HCEC 1CT (cell line): ENCODE data around the gene MZB1.
"Not testable (repeated sequence)": the region's sequence is repeated elsewhere in the genome, so short reads cannot be mapped to it uniquely, and the experiment has no call there.

Source experiments
- DNase-seq: peaks from one replicate; pipeline ENCODE4 v3.0.0-alpha.2; 2017

Gene MZB1

GRCh38 chr5:139391570-139392323 is 2.0 kb upstream of the MZB1 start:
- no peak for DNase-seq

GRCh38 chr5:139390639-139391569 is 1.2 kb upstream of the MZB1 start:
- no peak for DNase-seq

DNA sequence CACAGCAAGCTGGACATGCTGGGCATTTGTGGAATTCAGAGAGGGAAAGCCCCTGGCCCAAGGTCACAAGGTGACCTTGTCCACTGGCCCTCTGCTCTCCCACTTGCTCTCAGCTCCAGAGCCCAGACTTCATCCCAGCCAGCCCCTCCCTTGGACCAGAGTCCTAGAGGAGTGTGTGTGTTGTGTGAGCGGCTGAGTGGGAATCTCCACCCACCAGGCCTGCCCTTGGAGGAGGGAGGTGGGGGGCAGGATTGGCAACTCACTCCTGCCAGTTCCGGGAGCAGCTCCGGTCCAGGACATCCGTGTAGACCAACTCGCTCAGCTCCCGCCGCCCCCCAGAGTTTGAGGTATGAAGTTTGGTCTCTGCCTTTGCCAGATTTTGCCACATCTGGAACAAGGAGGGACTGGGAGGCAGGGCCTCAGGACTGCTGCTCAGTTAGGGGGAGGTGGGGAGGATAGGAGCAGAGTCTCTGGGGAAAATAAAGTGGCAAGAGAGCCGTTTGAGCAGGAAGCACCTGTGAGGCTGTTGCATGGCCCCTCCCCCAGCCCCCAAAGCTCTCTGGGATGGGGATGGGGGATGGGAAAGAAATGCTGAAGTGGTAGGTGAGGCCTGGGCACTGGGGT is 1.4 kb downstream of the MZB1 start:
- no peak for DNase-seq

DNA sequence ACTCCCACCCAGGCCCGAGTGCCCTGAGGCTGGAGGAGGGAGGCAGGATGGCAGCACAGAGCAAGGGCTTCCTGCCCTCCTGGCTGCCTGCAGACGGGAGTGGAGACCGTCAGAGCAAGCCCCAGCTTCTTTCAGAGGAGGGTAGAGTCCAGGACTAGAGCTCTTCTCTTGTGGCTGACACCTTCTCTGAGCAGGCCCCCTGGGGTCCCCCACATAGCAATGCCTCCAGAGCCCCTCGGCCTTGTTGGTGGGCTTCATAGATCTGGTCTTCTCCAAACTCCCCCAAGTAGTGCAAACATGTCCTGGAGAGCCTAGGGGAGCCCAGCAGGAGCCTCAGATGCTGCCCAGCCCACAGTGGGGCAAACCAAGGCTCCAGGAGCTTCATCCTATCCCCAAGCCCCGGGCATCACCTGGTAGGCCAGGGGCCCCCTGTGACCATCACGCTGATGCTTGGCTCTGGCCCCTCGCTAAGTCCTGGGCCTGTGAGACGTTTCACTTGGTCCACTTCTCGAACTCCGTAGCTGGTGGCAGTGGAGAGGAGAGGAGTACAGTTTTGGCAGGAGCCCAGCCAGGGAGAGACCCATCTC is 2.0 kb downstream of the MZB1 start:
- no peak for DNase-seq

DNA sequence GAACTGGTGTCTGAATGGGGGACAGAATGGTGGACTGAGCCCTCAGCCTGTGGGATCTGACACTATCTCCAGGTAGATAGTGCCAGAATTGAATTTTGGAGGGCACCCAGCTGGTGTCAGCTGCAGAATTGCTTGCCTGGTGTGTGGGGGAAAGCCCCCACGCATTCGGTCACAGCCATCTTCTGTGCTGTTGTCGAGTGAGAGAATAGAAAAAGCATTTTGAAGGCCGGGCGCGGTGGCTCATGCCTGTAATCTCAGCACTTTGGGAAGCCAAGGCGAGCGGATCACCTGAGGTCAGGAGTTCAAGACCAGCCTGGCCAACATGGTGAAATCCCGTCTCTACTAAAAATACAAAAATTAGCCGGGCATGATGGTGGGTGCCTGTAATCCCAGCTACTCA is 2.8 kb downstream of the MZB1 start:
- not testable (repeated sequence) for DNase-seq

- DNase-seq = no peak
Measured at GRCh38 chr5:139386050-139386438, 3.7 kb downstream of the MZB1 start.

DNA sequence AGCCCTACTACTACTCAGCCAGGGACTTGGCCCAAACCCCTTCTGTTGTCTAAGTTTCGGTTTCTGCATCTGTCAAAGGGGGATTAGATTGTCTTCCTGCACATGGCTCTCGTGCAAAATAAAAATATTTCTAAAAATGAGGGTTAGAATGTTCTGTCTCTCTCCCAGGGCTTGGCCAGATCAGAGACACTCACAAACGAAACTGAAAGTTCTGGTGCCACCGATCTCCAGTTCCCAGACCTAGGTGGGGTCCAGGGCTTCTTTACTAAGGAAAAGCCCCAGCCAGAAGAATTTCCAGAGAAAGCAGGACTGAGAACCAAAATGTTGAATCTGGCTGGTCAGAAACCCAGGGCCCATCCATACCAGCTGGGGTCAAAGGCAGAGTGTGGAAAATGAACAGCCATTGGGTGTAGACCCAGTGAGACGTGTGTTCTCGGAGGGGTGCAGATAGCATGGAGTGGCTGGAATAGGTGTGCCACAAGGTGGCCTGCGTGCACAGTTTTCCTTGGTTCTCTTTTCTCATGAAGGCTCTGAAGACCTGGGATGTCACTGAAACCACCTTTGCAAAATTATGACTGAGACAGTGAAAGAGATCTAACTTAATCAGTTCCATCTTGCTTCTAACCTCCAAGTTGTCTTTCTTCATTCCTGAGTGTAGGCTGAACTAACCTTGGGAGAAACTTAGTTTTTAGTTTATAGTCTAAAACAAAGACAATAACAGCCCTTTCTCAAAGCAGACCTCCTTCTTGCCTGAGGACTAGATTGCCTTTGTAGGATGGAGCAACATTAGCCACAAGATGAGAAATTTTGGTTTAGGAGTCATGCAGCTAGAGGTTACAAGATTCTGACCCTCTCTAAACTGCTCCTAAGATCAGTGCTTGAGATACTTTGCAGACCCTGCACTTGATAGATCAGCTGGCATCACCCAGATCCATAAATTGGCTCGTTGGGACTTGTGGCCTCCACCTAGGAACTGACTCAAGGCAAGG is 4.4 kb downstream of the MZB1 start:
- DNase-seq = no peak

- no peak for DNase-seq
Measured at GRCh38 chr5:139384591-139385051, 5.1 kb downstream of the MZB1 start.

DNA sequence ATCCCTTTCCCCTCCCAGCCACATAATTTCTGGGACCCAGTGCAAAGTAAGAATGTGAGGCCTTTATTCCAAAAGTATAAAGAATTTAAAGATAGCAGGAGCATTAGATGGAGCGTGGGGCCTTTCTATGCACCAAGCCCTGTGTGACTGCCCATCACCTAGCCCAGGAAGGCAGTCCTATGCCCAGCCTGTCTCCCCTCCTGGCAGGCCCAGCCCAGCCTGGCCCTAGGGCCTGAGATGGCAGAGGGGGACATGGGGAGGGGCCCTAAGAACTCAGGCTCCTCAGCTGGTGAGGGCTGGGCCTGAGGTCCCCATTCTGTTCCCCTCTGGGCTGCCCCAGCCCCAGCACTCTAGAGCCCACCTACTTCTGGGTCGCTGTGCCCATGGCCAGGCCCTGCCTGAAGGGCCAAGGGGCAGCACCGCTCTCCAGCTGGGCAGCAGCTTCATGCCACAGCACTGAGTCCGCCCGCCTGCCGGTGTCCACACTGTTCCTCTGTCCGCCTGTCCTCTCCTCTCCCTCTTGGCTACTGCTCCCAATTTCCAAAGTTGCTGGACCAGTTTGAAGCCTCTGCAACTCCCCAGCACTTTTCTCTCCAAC is 5.6 kb downstream of the MZB1 start:
- DNase-seq = no peak

GRCh38 chr5:139383275-139383992 is 6.3 kb downstream of the MZB1 start, which contains the start of gene SLC23A1:
Gene SLC23A1, minus strand, starts transcription at chr5:139383297. Its CDS starts 44 bp downstream, at chr5:139383253.
- no peak for DNase-seq

- DNase-seq = no peak
Measured at GRCh38 chr5:139382807-139383206, 6.9 kb downstream of the MZB1 start.

- no peak for DNase-seq
Measured at GRCh38 chr5:139381837-139382761, 7.6 kb downstream of the MZB1 start.

DNA sequence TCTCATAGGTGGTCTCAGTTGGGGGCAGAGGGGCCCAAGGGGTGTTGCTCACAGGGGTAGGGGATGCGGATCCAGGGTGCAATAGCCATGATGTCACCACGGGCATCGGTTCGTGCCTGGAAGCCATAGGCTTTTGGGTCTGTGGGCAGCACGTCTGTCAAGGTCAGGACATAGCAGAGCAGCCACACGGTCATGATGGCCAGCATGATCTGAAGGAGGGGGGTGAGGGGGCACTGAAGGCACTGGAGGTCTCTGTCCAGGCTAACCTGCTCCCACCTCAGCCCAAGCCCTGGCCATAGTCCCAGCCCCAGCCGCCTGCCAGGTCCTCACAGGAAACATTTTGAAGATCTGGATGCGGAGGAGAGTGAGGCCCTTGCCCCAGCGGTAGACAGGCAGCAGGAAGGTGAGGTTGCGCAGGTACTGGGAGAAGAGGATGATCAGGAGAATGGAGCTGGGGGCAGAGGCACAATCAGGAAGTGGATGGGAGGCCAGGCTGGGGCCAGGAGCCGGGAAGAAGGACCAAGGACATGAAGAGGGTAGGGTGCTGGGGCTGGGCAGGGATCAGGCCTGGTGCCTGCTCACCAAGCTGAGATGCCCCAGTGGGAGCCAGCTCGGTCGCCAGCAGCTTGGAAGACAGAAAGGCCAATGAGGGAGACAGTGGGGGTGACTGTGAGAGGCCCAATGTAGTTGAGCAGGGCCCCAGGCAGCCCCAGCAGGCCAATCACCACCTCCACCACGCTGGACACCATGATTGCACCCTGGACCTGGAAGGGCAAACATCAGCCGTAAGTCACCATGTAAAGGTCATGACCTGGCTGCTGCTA is 9.9 kb downstream of the MZB1 start:
- no peak for DNase-seq

DNA sequence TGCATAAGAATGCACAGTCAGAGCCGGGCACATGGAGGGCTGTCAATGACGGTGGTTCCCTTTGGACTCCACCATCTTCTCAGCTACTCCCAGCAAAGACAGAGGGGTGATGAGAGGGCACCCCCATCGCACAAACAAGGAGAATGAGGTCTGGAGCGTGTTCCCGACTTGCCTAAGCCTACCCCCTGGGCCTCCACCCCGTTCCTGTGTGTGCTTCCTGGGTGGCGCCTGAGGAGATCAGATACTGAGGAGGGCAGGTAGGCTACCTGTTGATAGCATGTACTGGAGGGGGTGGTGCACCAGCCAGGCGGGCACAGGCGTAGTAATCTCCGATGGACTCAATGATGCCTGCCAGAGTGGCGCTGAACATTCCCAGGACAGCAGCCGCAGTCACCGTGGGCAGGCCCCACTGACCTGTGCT is 10.8 kb downstream of the MZB1 start:
- no peak for DNase-seq

GRCh38 chr5:139378101-139378825 is 11.4 kb downstream of the MZB1 start:
- no peak for DNase-seq

DNA sequence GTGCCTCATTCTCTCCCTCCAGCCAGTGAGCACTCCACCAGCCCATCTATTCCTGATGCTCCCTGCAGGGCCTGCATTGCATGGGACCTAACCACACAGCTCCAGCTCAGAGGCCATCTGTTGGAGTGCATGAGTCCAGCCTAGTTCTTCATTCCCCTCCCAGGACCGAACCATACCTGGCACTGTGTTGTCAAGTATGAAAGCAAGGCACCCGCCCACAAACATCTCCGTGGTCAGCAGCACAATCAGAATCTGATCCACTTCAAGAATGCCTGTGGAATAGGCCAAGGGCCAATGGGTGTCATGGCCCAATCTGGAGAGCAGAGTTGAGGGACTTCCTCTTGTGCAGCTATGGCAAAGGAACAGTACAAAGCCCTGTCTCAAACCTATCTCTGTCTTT is 12.5 kb downstream of the MZB1 start:
- DNase-seq = no peak

DNA sequence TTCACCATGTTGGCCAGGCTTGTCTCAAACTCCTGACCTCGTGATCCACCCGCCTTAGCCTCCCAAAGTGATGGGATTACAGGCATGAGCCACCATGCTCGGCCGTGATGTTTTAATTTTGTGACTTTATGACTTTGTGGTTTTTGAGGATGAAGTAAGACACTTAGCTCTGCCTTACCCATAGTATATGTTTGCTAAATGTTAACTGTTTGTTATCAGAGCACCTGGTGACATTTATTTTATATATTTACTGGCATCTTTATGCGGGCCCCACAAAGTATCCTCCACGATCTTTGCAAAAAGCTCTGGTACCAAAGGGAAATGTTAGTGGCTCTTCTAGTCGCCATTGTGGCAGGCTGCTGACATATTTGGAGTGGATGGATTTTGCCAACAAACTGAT is 13.3 kb downstream of the MZB1 start:
- no peak for DNase-seq

DNA sequence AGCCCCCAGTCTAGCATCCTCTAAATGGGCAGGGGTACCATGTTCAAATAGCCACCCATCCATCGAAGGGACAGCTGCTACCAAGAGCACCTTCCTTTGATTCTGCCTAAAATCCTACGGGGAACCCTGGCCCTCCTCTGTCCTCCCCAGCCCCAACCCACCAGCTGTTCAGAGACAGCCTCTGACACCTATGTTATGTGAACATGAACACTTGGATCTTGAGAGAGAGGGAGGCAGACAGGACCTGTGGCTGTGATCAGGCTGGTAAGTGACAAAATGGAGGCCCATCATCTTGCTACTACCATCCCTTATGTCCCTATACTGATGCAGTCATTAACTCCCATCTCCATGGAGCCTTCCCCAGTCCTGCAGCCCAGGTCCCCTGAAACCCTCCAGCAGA is 14.8 kb downstream of the MZB1 start:
- DNase-seq = no peak
